Mucosa of rectum (tissue), 2 donors: ENCODE measurements around the gene SPTLC3.

ENCODE experiments used
- H3K27ac ChIP-seq, 2 donors: one replicate each; pipeline ENCODE4 v1.7.0; 2013; ENCODE audit warnings: inconsistent platforms in 2 of 2, low read depth in 2 of 2, low read length in 2 of 2
- H3K27me3 ChIP-seq, 2 donors: one replicate each; pipeline ENCODE4 v1.7.0; 2013; ENCODE audit warnings: low read length in 2 of 2; ENCODE audit not compliant: control insufficient read depth in 2 of 2, insufficient read depth in 2 of 2
- H3K36me3 ChIP-seq, 2 donors: one replicate each; pipeline ENCODE4 v1.7.0; 2013; ENCODE audit warnings: low read length in 2 of 2; ENCODE audit not compliant: control insufficient read depth in 2 of 2, insufficient read depth in 2 of 2
- H3K4me1 ChIP-seq, 2 donors: one replicate each; pipeline ENCODE4 v1.7.0; 2013; ENCODE audit warnings: low read length in 2 of 2, mild to moderate bottlenecking in 1 of 2; ENCODE audit not compliant: control insufficient read depth in 2 of 2, insufficient read depth in 2 of 2
- H3K4me3 ChIP-seq, 2 donors: one replicate each; pipeline ENCODE4 v1.7.0; 2013; ENCODE audit warnings: low read length in 2 of 2
- H3K9ac ChIP-seq, 2 donors: one replicate each; pipeline ENCODE4 v1.7.0; 2013; ENCODE audit warnings: low read length in 2 of 2, low read depth in 1 of 2, mild to moderate bottlenecking in 1 of 2
- H3K9me3 ChIP-seq, 2 donors: one replicate each; pipeline ENCODE4 v1.7.0; 2013; ENCODE audit warnings: low read length in 2 of 2; ENCODE audit not compliant: control insufficient read depth in 2 of 2
- donor health status: healthy.
- donor health status: Normal muscosa, but diverticular disease.

SPTLC3 gene

DNA sequence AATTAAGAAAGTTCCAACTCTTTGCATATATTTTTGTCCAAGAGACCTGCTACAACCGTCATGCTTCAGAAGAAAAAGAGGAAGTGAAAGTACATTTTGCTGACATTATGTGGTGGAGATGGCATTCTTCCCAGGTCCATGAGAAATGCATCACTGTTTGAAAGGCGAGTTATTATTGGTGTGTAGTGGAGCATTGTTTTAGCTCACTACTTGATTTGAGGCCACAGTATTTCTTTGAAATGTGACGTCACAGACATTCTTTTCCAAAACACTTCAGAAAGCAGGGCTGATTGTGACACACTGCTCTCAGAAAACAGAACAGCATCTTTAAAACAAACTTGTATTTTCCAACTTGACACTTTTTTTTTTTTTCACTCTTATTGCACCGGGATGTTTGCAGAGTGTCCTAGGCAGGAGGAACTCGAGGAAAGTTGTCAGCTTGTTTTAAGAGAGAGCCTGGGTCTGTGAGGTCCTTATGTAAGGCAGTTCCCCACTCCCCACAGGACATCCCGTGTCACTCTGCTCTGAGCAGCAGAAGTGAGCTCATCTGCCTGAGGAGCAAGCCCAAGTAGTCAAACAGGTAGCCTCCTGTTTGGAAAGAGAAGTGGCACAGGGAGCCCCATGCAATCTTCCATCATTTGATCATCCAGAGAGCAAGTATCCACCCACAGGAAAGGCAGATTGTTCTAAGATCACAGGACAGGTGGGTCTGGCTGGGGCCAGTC, 1.1 kb downstream of the SPTLC3 start:
- Histone ChIP-seq H3K27me3 (no peaks in the 10 kb centered on the region), H3K4me1 (peaks cover 8 to 9% of the 10 kb centered on the region in 2 donors), H3K9me3 (no peaks in the 10 kb centered on the region), H3K9ac (peak overlapping the region; percentile 33 to 71), H3K36me3 (no peaks in the 10 kb centered on the region), H3K4me3 (peak overlapping the region; percentile 68 to 73), H3K27ac (peak overlapping the region in 1 of 2 donors; percentile 68)

GRCh38 chr20:13012886-13013285, 4.1 kb downstream of the SPTLC3 start:
- Histone ChIP-seq H3K4me1 (peaks cover 8 to 9% of the 10 kb centered on the region in 2 donors), H3K4me3 (no peak overlapping the region), H3K9ac (no peak overlapping the region), H3K36me3 (no peaks in the 10 kb centered on the region), H3K9me3 (no peaks in the 10 kb centered on the region), H3K27ac (no peak overlapping the region), H3K27me3 (no peaks in the 10 kb centered on the region)

DNA sequence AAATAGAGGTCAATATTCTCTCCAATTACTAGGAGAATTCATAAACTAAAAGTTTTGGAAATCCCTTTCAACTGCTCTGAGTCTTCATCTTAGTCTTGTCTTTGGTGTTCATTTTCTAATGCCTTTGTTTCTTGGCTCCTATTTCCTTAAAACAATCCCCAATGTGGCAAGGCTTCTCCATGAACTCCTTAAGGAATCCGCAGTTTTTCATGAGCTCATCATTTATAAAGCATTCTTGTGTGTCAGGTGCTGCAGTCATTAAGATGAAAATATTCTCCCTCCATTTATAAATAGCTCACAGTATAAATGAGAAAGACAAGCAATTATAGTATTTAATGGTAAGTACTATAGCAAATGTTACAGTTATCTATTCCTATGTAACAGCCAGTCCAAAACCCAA, 4.6 kb downstream of the SPTLC3 start:
- Histone ChIP-seq H3K4me3 (no peak overlapping the region), H3K4me1 (peaks cover 8 to 9% of the 10 kb centered on the region in 2 donors), H3K36me3 (no peaks in the 10 kb centered on the region), H3K27me3 (no peaks in the 10 kb centered on the region), H3K9ac (no peak overlapping the region), H3K27ac (no peak overlapping the region), H3K9me3 (no peaks in the 10 kb centered on the region)

DNA sequence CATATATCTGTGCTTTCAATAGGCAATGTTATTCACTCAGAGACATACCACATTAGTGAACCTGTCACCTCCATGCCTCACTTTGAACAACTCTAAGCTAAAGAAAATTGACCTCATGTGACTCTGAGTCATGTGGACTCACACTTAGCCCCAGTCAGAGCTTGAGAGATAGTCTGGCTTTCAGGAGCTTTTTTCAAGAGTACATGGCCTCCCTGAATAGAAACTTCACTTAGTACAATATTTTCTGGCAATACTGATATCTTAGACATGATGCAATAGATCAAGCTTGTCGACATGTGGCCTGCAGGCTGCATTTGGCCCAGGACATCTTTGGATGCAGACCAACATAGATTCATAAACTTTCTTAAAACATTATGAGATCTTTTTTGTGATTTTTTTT, 8.5 kb downstream of the SPTLC3 start:
- Histone ChIP-seq H3K9me3 (peaks cover 0 to 6% of the 10 kb centered on the region in 2 donors), H3K27ac (no peak overlapping the region), H3K4me3 (no peak overlapping the region), H3K27me3 (no peaks in the 10 kb centered on the region), H3K36me3 (no peaks in the 10 kb centered on the region), H3K9ac (no peak overlapping the region), H3K4me1 (no peaks in the 10 kb centered on the region)

DNA sequence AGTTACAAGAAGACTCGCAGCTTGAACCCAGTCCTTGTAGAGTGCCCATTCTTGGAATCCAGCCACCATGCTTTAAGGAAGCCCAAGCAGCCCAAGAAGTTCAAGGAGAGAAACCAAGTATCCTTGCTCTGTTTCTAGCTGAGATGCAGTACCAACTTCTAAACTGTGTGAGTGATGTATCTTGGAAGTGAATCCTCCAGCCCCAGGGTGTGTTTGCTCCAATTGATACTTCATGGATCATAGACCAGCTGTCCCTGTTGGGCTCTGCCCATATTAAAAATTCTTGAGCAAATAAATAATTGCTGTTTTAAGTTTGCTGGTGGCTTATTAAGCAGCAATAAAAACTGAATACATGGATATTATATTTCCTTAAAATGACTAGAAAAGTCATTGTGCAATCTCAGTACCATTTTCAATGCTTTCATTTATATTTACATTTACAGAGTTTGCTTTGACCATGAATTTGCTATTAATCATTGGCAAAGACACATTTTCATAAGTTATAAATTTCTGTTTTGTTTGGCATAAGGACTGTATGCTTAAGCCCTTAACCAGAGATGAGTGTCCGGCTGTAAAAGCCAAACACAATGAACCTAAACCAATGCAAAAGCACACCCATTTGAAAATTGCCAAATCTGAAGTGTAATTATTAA, 9.2 kb downstream of the SPTLC3 start:
- H3K27ac ChIP-seq: no peak overlapping the region

GRCh38 chr20:13021205-13021970, 12.6 kb downstream of the SPTLC3 start:
- H3K9me3 ChIP-seq: peaks cover 0 to 6% of the 10 kb centered on the region in 2 donors
- no peaks in the 10 kb centered on the region for H3K27me3 ChIP-seq
- no peak overlapping the region for H3K4me3 ChIP-seq
- H3K9ac ChIP-seq: no peak overlapping the region
- H3K27ac ChIP-seq: no peak overlapping the region
- H3K36me3 ChIP-seq: no peaks in the 10 kb centered on the region
- no peaks in the 10 kb centered on the region for H3K4me1 ChIP-seq

More for the DNA sequence above, 9.2 kb downstream of the SPTLC3 start:
- H3K4me3 ChIP-seq: no peak overlapping the region
- no peak overlapping the region for H3K9ac ChIP-seq
- H3K36me3 ChIP-seq: no peaks in the 10 kb centered on the region
- H3K27me3 ChIP-seq: no peaks in the 10 kb centered on the region
- H3K9me3 ChIP-seq: peaks cover 0 to 6% of the 10 kb centered on the region in 2 donors
- no peaks in the 10 kb centered on the region for H3K4me1 ChIP-seq

DNA sequence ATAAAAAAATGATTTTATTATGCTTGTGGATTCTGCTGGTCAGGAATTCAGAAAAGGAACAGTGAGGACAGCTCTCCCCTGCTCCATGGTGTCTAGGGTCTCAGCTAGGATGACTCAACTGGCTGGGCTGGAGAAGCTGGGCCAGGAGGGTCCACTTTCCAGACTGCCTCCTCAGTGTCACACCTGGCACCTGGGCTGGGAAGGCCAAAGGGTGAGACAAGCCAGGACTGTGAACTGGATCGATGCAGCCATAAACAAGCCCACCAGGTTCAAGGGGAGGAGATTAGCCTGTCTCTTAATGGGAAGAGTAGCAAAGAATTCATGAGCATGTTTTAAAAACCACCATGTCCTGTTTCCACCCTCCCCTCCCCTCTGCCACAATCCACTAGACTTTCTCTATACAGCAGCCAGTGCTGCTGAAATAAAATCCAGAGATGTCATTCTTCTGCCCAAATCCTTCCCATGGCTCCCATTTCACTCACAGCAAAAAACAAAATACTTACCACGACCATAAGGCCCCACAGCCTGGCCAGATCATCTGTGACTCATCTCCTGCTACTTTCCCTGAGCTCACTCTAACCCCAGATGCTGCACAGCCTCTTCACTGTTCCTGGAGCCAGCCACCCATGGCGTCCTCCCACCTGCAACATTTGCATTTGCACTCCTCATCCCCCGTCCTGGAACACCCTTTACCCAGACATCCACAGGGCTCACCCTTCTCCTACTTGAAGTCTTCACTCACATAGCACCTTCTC, 13.8 kb downstream of the SPTLC3 start:
- no peak overlapping the region for H3K9ac ChIP-seq
- no peak overlapping the region for H3K27ac ChIP-seq
- H3K36me3 ChIP-seq: no peaks in the 10 kb centered on the region
- peaks cover 0 to 6% of the 10 kb centered on the region in 2 donors for H3K9me3 ChIP-seq
- no peaks in the 10 kb centered on the region for H3K4me1 ChIP-seq
- H3K4me3 ChIP-seq: no peak overlapping the region
- H3K27me3 ChIP-seq: no peaks in the 10 kb centered on the region

DNA sequence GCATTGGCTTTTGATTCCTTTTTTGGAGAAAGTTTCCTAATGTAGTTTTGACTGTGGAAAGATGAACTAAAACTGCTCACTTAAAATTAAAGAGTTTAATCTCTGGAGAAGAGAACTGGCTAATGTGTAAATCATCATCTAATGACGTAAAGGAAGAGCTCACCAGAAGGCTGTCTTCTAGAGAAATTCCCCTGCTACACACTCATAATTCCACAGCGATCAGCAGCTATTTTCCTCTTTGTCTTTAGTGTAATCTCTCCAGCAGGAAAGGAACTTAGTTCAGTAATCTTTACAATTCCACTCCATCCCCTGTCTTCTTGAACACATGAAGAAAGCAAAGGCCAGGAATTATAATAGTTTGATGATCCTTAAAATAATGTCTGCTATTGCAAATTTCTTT, 15.8 kb downstream of the SPTLC3 start:
- Histone ChIP-seq H3K27me3 (no peaks in the 10 kb centered on the region), H3K36me3 (no peaks in the 10 kb centered on the region), H3K27ac (no peak overlapping the region), H3K9ac (no peak overlapping the region), H3K4me1 (no peaks in the 10 kb centered on the region), H3K4me3 (no peak overlapping the region), H3K9me3 (peaks cover 0 to 6% of the 10 kb centered on the region in 2 donors)

DNA sequence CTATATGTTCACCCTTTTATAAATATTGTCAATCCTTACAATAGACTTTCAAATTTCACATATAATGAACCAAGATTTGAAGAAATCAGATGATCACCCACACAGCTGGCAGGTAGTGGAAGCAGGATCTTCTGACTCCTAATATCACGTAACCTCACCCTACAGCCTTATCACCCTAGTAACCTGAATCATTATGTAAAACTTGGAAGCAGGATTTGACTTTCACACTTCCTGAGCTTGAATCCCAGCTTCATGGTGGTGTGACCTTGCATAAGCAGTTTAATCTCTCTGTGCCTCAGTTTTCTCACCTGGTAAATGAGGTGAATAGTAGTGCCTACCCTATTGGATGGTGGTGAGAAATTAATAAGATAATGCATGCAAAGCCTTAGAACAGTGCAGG, 16.4 kb downstream of the SPTLC3 start:
- H3K4me1 ChIP-seq: no peaks in the 10 kb centered on the region
- no peak overlapping the region for H3K9ac ChIP-seq
- no peak overlapping the region for H3K27ac ChIP-seq
- no peaks in the 10 kb centered on the region for H3K27me3 ChIP-seq
- H3K4me3 ChIP-seq: no peak overlapping the region
- peaks cover 0 to 6% of the 10 kb centered on the region in 2 donors for H3K9me3 ChIP-seq
- H3K36me3 ChIP-seq: no peaks in the 10 kb centered on the region
